NCI-H774 (cell line): ENCODE measurements around the gene NDC80.
"Not testable (repeated sequence)": the region's sequence is repeated elsewhere in the genome, so short reads cannot be mapped to it uniquely, and the experiment has no call there.

Source experiments
- DNase-seq: peaks from one replicate; lab custom pipeline; 2025; lab: John Stamatoyannopoulos, UW

Gene NDC80

GRCh38 chr18:2571200-2572170, at the start of gene NDC80, which contains the start of gene METTL4:
Gene NDC80, plus strand, starts transcription at chr18:2571557. Its CDS starts 1,429 bp downstream, at chr18:2572986.
Gene METTL4, minus strand, starts transcription at chr18:2571505. Its CDS starts 4,289 bp downstream, at chr18:2567216.
- DNase-seq = peak; percentile 87

GRCh38 chr18:2522112-2522511, 49.2 kb upstream of the NDC80 start:
- DNase-seq = no peak

- DNase-seq = not testable (repeated sequence)
Measured at GRCh38 chr18:2524794-2525198, 46.6 kb upstream of the NDC80 start.

- no peak for DNase-seq
Measured at GRCh38 chr18:2526329-2526728, 45.0 kb upstream of the NDC80 start.

- DNase-seq = no peak
Measured at GRCh38 chr18:2529154-2529553, 42.2 kb upstream of the NDC80 start.

GRCh38 chr18:2531751-2532150, 39.6 kb upstream of the NDC80 start:
- no peak for DNase-seq

GRCh38 chr18:2532797-2533196, 38.6 kb upstream of the NDC80 start:
- no peak for DNase-seq

DNA sequence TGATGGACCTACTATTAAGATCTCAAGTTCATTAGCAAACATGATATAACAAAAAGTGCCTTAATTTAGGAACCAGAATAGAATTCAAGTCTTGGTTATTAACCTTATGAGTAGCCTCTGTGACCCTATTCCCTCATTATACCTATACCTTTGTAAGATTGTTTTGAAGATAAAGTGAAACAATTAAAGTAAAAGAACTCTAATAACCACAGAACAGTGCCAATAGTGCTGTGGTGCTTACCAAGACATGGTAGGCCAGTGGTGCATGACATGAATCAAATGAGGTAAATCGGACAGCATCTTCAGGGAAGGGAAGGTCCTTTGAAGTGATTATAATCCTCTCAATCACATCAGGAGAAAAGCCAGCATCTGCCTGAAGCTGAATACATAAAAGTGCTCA, 36.5 kb upstream of the NDC80 start:
- no peak for DNase-seq

- no peak for DNase-seq
Measured at GRCh38 chr18:2535419-2535910, 35.9 kb upstream of the NDC80 start.

DNA sequence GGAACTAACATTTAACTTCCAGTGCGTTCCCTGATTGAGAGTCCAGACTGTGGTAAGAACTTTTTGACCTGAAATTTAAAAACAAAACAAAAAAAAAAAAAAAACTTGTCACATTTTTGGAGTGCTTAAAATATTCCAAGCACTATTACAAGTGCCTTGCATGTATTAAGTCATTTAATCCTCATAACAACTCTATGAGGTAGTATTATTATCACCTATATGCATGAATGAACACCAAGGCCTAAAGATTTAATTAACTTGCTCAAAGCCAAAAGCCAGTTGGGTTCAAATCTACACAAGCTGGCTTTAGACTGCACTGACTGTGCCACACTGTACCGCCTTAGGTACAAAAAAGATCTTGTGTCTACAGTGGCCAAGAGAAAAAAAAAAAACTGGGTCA, 35.3 kb upstream of the NDC80 start:
- no peak for DNase-seq

GRCh38 chr18:2536493-2536892, 34.9 kb upstream of the NDC80 start:
- no peak for DNase-seq

- DNase-seq = no peak
Measured at GRCh38 chr18:2537296-2537695, 34.1 kb upstream of the NDC80 start.

DNA sequence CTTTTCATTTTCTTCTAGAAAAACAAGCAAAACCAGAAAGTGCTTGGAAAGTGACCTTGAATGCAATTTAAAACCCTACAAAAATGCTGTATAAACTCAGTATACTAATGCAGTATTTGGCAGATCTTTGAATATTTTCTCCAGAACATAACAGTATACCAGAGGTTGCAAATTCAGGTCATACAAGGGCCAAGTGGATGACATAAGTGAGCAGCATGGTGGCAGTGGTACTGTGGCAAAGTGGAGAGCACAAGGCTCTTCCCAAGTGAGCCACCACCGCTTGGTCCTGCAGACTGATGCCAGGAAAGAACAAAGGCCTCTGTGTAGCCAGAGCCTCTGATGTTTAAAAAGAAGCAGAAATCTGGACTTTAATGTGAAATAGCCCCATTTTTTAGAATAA, 33.1 kb upstream of the NDC80 start:
- DNase-seq = no peak

DNA sequence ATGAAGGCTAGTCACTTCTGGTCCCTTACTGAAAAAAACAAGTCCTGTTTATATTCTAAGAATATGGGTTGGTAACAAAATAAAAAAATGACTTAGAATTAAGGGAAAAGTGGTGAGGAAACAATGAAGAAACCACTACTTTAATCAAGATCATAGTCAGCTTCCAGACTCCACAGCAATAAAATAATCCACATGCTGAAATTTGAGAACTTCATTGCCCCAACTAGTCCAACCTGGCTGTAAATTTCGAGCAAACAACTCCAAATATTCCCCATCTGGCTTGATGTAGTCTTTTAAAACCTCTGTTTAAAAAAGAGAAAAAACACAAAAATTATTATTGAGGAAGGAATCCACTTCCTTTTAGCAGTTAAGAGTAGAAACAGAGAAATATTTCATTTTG, 32.5 kb upstream of the NDC80 start:
- DNase-seq = no peak

DNA sequence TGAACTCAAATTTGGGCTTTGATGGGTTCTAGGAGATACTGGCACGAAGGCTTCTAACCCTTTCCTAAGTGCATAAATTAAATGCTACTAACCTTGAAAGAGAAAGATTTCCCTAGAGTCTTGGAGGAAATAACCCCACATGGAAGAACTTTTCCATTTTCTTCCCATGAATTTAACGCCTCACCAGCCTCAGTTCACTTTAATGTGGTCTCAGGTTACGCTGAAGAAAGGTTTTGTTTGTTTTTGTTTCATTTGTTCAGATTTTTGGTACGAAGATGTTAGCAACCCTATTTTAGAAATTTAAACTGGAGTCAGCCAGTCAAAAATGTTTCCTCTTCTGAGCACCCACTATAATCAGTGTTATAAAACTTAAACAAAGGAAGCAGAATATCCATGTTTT, 30.8 kb upstream of the NDC80 start:
- no peak for DNase-seq

DNA sequence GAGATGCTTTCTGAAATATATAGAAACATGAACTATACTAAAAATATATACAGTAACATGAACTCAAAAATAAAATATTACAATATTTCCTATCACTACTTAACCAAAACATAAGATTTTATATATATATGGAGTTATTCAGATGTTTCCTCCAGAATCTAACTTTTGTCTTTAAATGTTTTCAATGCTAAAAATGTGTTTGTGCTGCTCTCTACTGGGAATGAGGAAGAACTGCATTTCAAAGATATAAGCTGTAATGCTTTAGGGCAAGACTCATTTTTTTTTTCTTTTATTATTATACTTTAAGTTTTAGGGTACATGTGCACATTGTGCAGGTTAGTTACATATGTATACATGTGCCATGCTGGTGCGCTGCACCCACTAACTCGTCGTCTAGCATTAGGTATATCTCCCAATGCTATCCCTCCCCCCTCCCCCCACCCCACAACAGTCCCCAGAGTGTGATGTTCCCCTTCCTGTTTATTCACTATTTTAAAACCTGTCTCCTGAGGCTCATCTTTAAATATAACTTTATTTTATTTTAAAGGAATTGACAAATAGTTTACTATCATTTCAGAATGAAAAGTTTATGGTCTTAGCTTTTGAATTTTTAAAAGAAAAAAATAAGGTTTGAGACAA, 29.3 kb upstream of the NDC80 start:
- DNase-seq = not testable (repeated sequence)

DNA sequence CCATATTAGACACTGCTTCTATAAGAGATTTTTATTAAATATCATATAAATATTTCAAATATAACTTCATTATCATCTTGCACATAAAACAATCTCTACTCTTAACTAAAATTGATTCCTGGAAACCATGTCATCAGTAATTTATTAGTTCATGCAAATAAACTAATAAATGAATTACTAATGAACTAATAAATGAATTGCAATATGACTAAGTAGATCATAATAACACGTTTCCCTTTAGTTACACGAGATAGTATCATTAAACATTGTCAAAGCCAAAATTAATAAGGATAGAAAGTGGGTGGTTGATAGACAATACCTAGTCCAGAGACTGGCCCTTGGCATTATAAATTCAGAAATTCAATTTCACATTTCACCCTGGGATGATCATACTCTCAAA, 26.2 kb upstream of the NDC80 start:
- no peak for DNase-seq

DNA sequence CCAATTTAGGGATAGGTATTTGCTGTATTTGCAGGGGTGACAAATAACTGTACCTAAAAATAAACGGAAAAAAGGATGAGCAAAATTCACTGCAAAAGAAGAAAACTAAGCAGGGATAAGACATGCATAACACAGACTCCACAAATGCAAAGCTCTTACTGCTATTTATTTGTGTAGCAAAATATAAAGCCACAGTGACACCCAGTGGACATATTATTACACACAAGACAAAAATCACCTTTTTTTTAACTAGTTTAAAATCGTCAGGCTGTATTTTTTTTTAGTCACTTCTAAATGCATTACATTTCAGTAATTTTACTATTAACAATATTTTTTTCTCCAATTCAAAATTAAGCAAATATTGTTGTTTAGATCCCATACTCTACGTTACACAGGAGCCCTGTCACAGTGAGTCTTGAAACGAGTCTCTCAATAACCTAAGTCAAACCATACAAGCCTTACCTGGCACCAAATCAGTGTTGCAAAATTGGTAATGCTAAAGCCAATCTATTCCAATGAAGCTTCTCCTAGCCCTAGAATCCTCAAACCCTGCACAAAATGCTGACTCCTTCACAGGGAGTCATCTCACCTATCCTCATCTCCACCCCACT, 23.8 kb upstream of the NDC80 start:
- DNase-seq = peak; percentile 25

DNA sequence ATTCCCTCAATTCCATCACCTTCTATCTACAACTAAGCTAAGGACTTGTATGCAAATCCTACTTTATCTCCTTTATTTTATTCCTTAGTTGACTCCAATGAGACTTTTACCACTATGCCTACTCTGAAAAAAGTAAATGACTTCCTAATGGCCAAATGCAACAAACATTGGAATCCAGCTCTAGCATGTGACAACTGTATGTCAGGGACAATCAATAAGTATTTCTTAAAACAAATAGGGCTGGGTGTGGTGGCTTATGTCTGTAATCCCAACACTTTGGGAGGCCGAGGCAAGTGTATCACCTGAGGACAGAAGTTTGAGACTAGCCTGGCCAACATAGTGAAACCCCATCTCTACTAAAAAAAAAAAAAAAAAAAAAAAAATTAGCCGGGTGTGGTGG, 21.9 kb upstream of the NDC80 start:
- no peak for DNase-seq

GRCh38 chr18:2551425-2551824, 19.9 kb upstream of the NDC80 start:
- DNase-seq = no peak

- DNase-seq = no peak
Measured at GRCh38 chr18:2554696-2555095, 16.7 kb upstream of the NDC80 start.

DNA sequence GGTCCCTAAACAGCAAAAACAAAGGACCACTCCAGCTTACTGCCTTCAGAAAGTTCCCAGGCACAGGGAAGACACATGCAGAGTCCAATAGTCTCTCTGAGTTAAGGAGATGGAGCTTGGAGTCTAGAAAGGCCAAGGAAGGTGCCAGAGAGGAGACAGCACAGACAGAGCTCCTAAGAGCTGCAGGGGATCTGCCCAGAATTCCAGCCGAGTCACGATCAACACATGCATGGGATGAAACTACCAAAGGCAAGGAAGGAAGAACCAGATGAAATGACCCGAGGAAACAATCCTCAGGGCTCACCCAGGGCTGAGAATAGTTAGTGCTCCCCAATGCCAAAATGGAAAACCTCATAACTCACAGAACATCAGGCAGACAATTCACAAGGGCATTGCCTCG, 15.5 kb upstream of the NDC80 start:
- DNase-seq = no peak

DNA sequence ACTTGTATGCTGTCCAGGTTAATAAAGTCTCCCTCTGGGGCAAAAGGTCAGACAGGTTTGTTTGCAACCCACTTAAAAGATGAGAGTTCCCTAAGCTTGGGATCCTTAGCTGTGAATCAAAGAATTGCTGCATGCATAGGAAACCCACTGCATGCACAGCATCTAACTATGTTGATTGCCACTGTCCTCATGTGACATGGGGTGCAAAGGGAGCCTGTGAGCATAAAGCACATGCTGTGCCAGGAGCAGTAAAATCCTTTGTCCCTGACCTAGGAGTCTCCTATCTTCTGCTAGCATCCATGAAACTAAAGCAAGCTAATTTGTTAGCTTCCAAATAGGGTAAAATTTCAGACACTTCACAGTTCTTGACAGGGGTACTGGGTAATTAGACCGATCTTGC, 13.8 kb upstream of the NDC80 start:
- no peak for DNase-seq
